ENCODE measurements around the gene KLHL36.

GRCh38 chr16:84677849-84678248 lies 29.5 kb downstream of the KLHL36 start:
- TF ChIP-seq CTCF (IDR thresholded peaks at IDR 0.05) (no peak), POLR2A (IDR thresholded peaks at IDR 0.05) (no peak)
